ENCODE measurements around the gene VWF. TPM values are rescaled to one million over a fixed set of nuclear protein-coding genes. Genes with fewer than 3 reads are reported as not detected.

Gene VWF
- total RNA-seq, 1 experiment from 2014 or later, result 0.36 TPM

- DNase-seq (ENCODE audit: low spot score), result no peak
Observed at GRCh38 chr12:6059221-6059620, 65.2 kb downstream of the VWF start.

GRCh38 chr12:6058481-6059161 is 65.8 kb downstream of the VWF start:
- DNase-seq (ENCODE audit: low spot score), result no peak

- DNase-seq (ENCODE audit: low spot score), result no peak
Observed at GRCh38 chr12:6057700-6058099, 66.8 kb downstream of the VWF start.

- no peak for DNase-seq (ENCODE audit: low spot score)
Observed at GRCh38 chr12:6056406-6057240, 67.8 kb downstream of the VWF start.

DNA sequence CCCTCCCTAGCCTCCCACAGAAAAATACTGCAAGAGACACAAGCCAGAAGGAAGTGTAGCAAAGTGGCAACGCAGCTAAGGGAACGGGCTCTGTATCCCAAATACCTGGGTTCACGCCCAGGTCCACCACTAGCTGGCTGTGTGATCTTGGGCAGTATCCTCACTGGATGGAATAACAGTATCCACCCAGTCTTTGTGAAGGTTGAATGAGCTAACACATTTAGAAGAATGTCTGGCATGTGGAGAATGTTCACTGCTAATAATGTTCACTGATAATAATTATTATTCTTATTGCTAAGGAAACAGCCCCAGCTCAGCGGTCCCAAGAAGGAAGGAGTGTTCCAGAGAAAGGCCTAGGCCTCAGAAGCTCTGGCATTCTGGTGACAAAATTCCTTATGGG is 70.9 kb downstream of the VWF start:
- no peak for DNase-seq (ENCODE audit: low spot score)

GRCh38 chr12:6052940-6053329 is 71.5 kb downstream of the VWF start:
- no peak for DNase-seq (ENCODE audit: low spot score)

- no peak for DNase-seq (ENCODE audit: low spot score)
Observed at GRCh38 chr12:6052206-6052939, 72.1 kb downstream of the VWF start.

- no peak for DNase-seq (ENCODE audit: low spot score)
Observed at GRCh38 chr12:6049992-6050391, 74.5 kb downstream of the VWF start.

DNA sequence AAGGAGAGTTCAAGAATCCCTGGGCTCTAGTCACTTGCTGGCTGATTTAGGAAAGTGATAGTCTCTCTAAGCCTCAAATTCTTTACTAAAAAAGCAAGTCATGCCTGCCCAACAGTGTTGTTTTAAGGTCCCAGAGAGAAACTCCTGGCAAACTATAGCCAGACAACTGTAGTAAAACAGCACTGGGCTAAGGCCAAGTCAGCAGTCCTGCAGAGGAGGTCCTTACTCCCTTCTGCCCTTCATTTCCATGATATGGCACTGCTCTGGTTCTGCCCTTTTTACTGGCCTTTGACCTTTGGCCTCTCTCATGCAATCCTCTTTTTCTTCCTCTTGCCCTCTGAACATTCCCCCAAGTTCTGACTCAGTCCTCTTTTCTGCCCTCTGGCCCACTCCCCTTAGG is 74.9 kb downstream of the VWF start:
- no peak for DNase-seq (ENCODE audit: low spot score)

- DNase-seq (ENCODE audit: low spot score), result no peak
Observed at GRCh38 chr12:6047249-6048237, 76.9 kb downstream of the VWF start.

DNA sequence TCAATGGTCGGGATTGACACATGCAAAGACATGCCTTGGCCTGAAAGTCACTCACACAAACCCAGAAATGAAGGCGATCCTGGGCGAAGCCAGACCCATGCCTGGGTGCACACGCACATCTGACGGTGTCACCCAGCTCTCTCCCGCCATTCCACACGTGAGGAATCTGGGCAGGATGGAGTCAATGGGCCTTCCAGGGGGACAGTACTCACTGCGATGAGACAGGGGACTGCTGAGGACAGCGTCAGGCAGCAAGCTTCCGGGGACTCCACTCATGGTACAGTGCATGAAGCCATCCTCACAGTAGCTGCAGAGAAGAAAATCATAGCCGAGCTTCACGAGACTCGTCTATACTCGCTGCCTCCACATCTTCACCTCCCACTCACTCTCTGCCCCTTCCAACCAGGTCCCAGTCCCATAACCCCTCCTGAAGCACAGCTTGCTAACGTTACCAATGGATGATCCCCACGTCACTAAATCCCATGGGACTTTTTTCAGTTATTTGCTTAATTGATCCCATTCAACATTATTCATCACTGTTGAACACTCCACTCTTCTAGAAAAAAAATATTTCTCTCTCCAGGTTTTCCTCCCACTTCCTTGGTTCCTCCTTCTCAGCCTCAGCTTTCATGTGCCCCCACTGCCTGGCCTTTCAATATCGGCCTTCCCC is 77.8 kb downstream of the VWF start:
- no peak for DNase-seq (ENCODE audit: low spot score)

DNA sequence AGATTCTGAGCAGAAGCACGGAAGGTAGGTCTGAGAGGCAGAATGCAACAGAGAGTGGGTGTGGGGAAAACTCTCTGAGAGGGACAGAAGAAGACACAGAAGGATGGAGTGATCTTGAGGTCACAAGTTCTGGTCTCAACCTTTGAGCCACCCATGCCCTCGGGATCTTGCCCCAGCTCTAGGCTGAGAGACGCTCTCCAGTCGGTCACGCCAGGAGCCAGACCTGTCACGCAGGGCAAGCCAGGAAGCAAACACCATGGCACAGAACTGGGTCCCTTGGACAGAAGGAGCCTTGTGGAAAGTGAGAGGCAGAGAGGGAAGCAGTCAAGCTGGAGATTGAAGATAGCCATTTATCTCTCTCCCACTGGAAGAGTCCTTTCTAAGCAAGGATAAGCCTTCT is 79.0 kb downstream of the VWF start:
- DNase-seq (ENCODE audit: low spot score), result no peak

DNA sequence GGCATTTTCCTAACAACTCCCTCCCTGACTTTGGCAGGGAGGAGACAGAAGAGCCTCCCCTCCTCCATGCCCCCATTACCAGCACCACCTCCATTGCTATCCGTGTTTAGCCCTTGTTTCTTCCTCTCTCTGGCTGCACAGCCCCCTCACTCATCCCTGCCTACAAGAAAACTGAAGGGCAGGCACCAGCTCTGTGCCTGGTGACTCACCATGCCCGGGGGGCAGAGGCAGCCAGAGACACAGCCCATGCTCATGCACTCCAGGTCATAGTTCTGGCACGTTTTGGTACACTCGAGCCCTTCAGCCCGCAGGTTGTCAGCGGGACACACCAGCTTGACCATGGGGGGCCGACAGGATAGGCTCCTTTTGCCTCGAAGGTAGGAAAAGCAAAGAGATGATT is 80.4 kb downstream of the VWF start:
- DNase-seq (ENCODE audit: low spot score), result peak; percentile 14

DNA sequence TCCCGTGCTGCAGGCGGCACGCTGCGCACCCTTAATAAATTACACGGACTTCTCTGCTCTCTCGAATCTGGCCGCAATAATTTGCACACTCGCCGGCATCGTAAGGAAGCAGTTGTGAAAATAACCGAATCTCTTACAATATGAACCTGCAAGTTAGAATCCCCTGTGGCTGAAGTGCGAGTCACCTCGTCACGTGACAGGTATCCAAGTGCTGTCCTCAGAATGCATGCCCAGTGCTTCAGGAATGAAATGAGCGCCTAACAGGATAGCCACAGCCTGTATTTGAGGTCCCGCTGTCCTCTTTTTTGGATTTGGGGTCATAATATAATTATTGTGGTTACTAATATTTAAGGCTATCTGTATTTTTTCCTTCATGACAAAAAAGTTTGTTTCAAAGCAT is 82.0 kb downstream of the VWF start:
- DNase-seq (ENCODE audit: low spot score), result no peak

DNA sequence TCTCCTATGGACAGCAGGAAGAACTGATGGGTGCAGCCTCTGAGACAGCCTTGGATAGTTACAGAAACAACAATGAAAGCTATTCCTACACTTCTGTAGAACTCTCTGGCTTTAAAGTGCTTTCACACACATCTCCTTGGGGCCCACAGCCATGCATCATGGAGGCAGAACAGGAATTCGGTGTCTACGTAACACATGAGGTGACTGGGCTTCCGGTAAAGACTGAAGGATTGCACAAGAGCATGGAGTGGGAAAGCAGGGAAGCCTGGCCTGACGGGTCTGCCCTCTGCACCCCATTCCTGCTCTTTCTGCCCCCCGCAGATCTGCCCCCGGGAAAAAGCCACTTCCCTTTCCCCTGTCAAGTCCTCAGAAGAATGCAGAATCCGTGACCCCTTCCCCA is 82.6 kb downstream of the VWF start:
- no peak for DNase-seq (ENCODE audit: low spot score)

DNA sequence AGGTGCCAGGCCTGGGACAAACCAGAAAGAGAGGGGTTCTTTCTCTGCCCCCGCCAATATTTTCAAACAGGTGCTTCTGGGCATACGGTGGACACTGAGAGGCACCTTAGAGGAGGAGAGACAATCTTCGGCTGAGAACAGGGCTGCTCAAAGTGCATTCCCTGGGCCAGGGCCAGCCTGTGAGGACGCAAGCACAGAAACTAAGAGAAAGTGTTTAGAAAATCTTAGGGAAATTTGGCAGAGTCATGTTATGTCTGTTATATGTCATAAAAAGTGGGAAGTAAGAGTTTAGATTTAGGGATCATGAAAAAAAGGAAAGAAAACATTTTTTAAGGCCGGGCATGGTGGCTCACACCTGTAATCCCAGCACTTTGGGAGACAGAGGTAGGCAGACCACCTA is 83.7 kb downstream of the VWF start:
- no peak for DNase-seq (ENCODE audit: low spot score)

DNA sequence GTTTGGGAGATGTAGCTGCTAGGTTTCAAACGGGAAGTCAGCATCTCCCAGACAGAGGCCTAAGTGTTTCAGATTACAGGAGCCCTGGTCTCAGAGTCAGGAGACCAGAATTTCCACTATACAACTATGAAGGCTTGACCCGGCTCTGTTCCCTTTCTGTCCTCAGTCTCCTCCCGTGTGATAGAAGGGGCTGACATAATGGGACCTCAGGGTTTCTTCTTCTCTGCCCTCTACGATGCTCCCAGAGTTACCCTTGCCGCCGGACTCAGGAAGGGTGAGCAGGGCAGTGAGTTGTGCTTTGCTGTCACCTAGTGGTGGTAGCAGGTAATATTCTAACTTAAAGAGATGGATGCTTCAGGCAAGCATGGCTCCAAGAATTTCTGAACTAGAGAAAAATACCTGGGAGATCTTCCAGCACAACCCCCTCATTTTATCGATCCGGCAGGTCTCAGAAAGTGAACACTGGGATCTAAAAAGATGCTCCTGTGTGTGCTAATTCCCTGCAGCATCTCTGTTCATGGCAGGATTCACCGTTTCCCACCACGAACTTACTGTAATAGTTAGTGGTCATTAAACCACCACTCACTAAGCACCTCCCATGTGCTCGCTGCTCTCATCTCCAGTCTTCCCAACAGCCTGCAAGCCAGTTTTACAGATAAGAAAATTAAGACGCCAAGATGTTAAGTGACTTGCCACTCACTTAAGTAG is 84.4 kb downstream of the VWF start:
- DNase-seq (ENCODE audit: low spot score), result peak; percentile 46

DNA sequence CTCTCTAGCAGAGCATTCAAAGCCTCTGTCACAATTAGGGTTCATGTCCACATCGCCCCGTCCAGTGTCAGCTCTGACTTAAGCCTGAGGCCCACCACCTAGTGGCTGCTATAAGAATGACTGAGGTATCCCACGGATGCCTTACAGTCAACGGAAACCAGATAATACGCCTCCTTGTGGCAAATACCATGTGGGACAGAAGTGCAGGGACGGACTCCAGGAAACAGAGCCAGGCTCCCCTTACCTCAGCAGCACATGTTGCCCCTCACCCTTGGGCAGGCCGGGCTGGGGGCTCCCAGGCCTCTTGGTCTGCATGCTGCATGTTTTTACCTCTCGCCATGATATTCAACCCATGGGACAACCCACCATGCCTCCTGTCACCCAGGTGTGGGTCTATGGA is 86.3 kb downstream of the VWF start:
- DNase-seq (ENCODE audit: low spot score), result peak; percentile 47

GRCh38 chr12:6037459-6037858 is 87.0 kb downstream of the VWF start:
- DNase-seq (ENCODE audit: low spot score), result no peak

GRCh38 chr12:6036509-6036908 is 88.0 kb downstream of the VWF start:
- no peak for DNase-seq (ENCODE audit: low spot score)

All from A172 (cell line).